ENCODE measurements around the gene OR2T12. TPM values are rescaled to one million over a fixed set of nuclear protein-coding genes. Genes with fewer than 3 reads are reported as not detected.
"Not testable (repeated sequence)": the region's sequence is repeated elsewhere in the genome, so short reads cannot be mapped to it uniquely, and the experiment has no call there.

OR2T12 gene
- total RNA-seq (under 1 TPM in 1 of 2 donors, not detected in 1; 0.06 TPM), polyA plus RNA-seq (ENCODE audit: insufficient read depth, low read depth, low replicate concordance) (not detected)
- long read RNA-seq, donor 1, result 0 reads
- long read RNA-seq, donor 2, result 0 reads

GRCh38 chr1:248303324-248303723, at the start of gene OR2T12:
TSS of gene OR2T12 (minus strand) at chr1:248303424. CDS start at chr1:248295578, 7,846 bp downstream.
- Histone ChIP-seq H3K36me3 (ENCODE audit: low read depth, missing control alignments) (no peaks in the 10 kb centered on the region), H3K9me3 (no peaks in the 10 kb centered on the region), H3K4me1 (no peaks in the 10 kb centered on the region), H3K4me3 (no peak within 1 kb of the TSS), H3K27me3 (no peaks in the 10 kb centered on the region), H3K27ac (no peak within 1 kb of the TSS)
- no peak for DNase-seq
- 79 to 86% methylated on average over 1 of the region's 1 CpG for WGBS, 2 donors
- no peak for TF ChIP-seq CTCF (IDR thresholded peaks at IDR 0.05)
- no peak for TF ChIP-seq POLR2A (IDR thresholded peaks at IDR 0.05)
- intact Hi-C loops (cut with DNase I; ENCODE audit: low total_unique reads), result no loop called here

- Histone ChIP-seq H3K4me1 (no peaks in the 10 kb centered on the region), H3K9me3 (no peaks in the 10 kb centered on the region), H3K36me3 (ENCODE audit: low read depth, missing control alignments) (no peaks in the 10 kb centered on the region), H3K27ac (no peak within 1 kb of the TSS), H3K27me3 (no peaks in the 10 kb centered on the region), H3K4me3 (no peak within 1 kb of the TSS)
- intact Hi-C loops (cut with DNase I; ENCODE audit: low total_unique reads), result no loop called here
- 76 to 77% methylated on average over 4 of the region's 4 CpGs for WGBS, 2 donors
- no peak for DNase-seq
- TF ChIP-seq POLR2A (IDR thresholded peaks at IDR 0.05), result no peak
Measured at GRCh38 chr1:248348475-248348874, 45.3 kb upstream of the OR2T12 start, which contains the start of gene OR14C36. TSS of gene OR14C36 (plus strand) at chr1:248348775. CDS start at chr1:248348775, 0 bp downstream.

- Histone ChIP-seq H3K36me3 (ENCODE audit: low read depth, missing control alignments) (no peaks in the 10 kb centered on the region), H3K27me3 (no peaks in the 10 kb centered on the region), H3K27ac (no peak overlapping the region), H3K4me3 (no peak overlapping the region), H3K4me1 (no peaks in the 10 kb centered on the region), H3K9me3 (no peaks in the 10 kb centered on the region)
- DNase-seq, result no peak
- no peak for TF ChIP-seq POLR2A (IDR thresholded peaks at IDR 0.05)
- no peak for TF ChIP-seq CTCF (IDR thresholded peaks at IDR 0.05)
- intact Hi-C loops (cut with DNase I; ENCODE audit: low total_unique reads), result no loop called here
- 50 to 65% methylated on average over 3 of the region's 3 CpGs for WGBS, 2 donors
Measured at GRCh38 chr1:248343451-248343850, 40.2 kb upstream of the OR2T12 start.

GRCh38 chr1:248324468-248324867, 21.2 kb upstream of the OR2T12 start, which contains the start of gene OR2M7:
TSS of gene OR2M7 (minus strand) at chr1:248324568. CDS start at chr1:248324568, 0 bp downstream.
- H3K36me3 ChIP-seq (ENCODE audit: low read depth, missing control alignments), result no peaks in the 10 kb centered on the region
- DNase-seq, result no peak
- WGBS, 2 donors, result 82 to 83% methylated on average over 1 of the region's 1 CpG
- H3K9me3 ChIP-seq, result no peaks in the 10 kb centered on the region
- no peaks in the 10 kb centered on the region for H3K27me3 ChIP-seq
- H3K4me1 ChIP-seq, result no peaks in the 10 kb centered on the region
- intact Hi-C loops (cut with DNase I; ENCODE audit: low total_unique reads), result no loop called here
- no peak for TF ChIP-seq POLR2A (IDR thresholded peaks at IDR 0.05)
- no peak for TF ChIP-seq CTCF (IDR thresholded peaks at IDR 0.05)
- H3K4me3 ChIP-seq, result no peak within 1 kb of the TSS
- H3K27ac ChIP-seq, result no peak within 1 kb of the TSS

- no peaks in the 10 kb centered on the region for H3K4me1 ChIP-seq
- WGBS, 2 donors, result 90 to 91% methylated on average over 10 to 11 of the region's 11 CpGs
- no peak for DNase-seq
- intact Hi-C loops (cut with DNase I; ENCODE audit: low total_unique reads), result no loop called here
- no peak overlapping the region for H3K27ac ChIP-seq
- TF ChIP-seq POLR2A (IDR thresholded peaks at IDR 0.05) (no peak), CTCF (IDR thresholded peaks at IDR 0.05) (no peak)
- H3K36me3 ChIP-seq (ENCODE audit: low read depth, missing control alignments), result no peaks in the 10 kb centered on the region
- H3K4me3 ChIP-seq, result no peak overlapping the region
- no peaks in the 10 kb centered on the region for H3K27me3 ChIP-seq
- no peaks in the 10 kb centered on the region for H3K9me3 ChIP-seq
Measured at GRCh38 chr1:248316796-248317195, 13.6 kb upstream of the OR2T12 start.

- H3K4me3 ChIP-seq; H3K27ac ChIP-seq; intact Hi-C loops (cut with DNase I; ENCODE audit: low total_unique reads); H3K36me3 ChIP-seq (ENCODE audit: low read depth, missing control alignments); H3K27me3 ChIP-seq; DNase-seq; H3K9me3 ChIP-seq; H3K4me1 ChIP-seq: not testable (repeated sequence)
- WGBS, 2 donors, result 64 to 70% methylated on average over 9 to 15 of the region's 15 CpGs
Measured at GRCh38 chr1:248306740-248307139, 3.5 kb upstream of the OR2T12 start.

All from testis (tissue), 5 donors.